ENCODE results near the gene CHMP4A.

CHMP4A gene

GRCh38 chr14:24212924-24213865 lies at the start of gene CHMP4A:
Gene CHMP4A, minus strand, starts transcription at chr14:24213488. Its CDS starts 49 bp downstream, at chr14:24213439.
- peak; percentile 97 for DNase-seq

- no peak for DNase-seq
These were observed 48.7 kb upstream of the CHMP4A start for GRCh38 chr14:24261969-24262327.

GRCh38 chr14:24261256-24261968 lies 48.1 kb upstream of the CHMP4A start:
- DNase-seq, result no peak

- no peak for DNase-seq
These were observed 47.5 kb upstream of the CHMP4A start for GRCh38 chr14:24260780-24261157.

- no peak for DNase-seq
These were observed 46.9 kb upstream of the CHMP4A start for GRCh38 chr14:24260026-24260779.

- no peak for DNase-seq
These were observed 46.2 kb upstream of the CHMP4A start for GRCh38 chr14:24259282-24260025.

GRCh38 chr14:24258548-24259265 lies 45.4 kb upstream of the CHMP4A start:
- no peak for DNase-seq

- no peak for DNase-seq
These were observed 44.8 kb upstream of the CHMP4A start for GRCh38 chr14:24258119-24258518.

- DNase-seq, result no peak
These were observed 43.7 kb upstream of the CHMP4A start for GRCh38 chr14:24256960-24257359.

- no peak for DNase-seq
These were observed 42.8 kb upstream of the CHMP4A start for GRCh38 chr14:24255931-24256711.

- DNase-seq, result no peak
These were observed 42.1 kb upstream of the CHMP4A start for GRCh38 chr14:24255438-24255837.

- DNase-seq, result no peak
These were observed 41.5 kb upstream of the CHMP4A start for GRCh38 chr14:24254630-24255392.

- no peak for DNase-seq
These were observed 40.6 kb upstream of the CHMP4A start for GRCh38 chr14:24253936-24254335.

- no peak for DNase-seq
These were observed 39.2 kb upstream of the CHMP4A start for GRCh38 chr14:24252289-24253124.

- no peak for DNase-seq
These were observed 38.6 kb upstream of the CHMP4A start for GRCh38 chr14:24251880-24252288.

- DNase-seq, result no peak
These were observed 37.1 kb upstream of the CHMP4A start for GRCh38 chr14:24250354-24250753.

GRCh38 chr14:24249230-24250021 lies 36.1 kb upstream of the CHMP4A start:
- DNase-seq, result no peak

- DNase-seq, result no peak
These were observed 34.1 kb upstream of the CHMP4A start for GRCh38 chr14:24247422-24247821.

Measured in NCI-H510A (cell line).